OCI-LY1 (cell line): ENCODE data around the gene RABEPK.
"Not testable (repeated sequence)": the region's sequence is repeated elsewhere in the genome, so short reads cannot be mapped to it uniquely, and the experiment has no call there.

Experiments used
- H2AFZ ChIP-seq: fragments of 200-600 bp; sonication (generic), shearing (Covaris generic); 2 replicates; pipeline ENCODE4 v1.6.0; 2014; ENCODE audit warnings: antibody characterized with exemption, mild to moderate bottlenecking, low read length
- H3F3A ChIP-seq: fragments of 200-600 bp; sonication (generic), shearing (Covaris generic); 2 replicates; pipeline ENCODE4 v1.6.0; 2014; ENCODE audit warnings: mild to moderate bottlenecking, antibody characterized with exemption, low read length, moderate library complexity; ENCODE audit not compliant: insufficient read depth
- H3K27ac ChIP-seq: fragments of 200-600 bp; sonication (generic); 2 replicates; pipeline ENCODE4 v1.5.1; 2014; ENCODE audit warnings: low read length, mixed run types, mild to moderate bottlenecking, low read depth; ENCODE audit not compliant: poor library complexity, severe bottlenecking
- H3K27me3 ChIP-seq: fragments of 200-600 bp; sonication (generic); 2 replicates; pipeline ENCODE4 v1.6.0; 2014; ENCODE audit warnings: antibody characterized with exemption, mild to moderate bottlenecking, low read length, moderate library complexity; ENCODE audit not compliant: insufficient read depth
- H3K36me3 ChIP-seq: fragments of 200-600 bp; sonication (generic); 2 replicates; pipeline ENCODE4 v1.6.1; 2014; ENCODE audit warnings: mild to moderate bottlenecking, antibody characterized with exemption, low read length, moderate library complexity, mixed read lengths; ENCODE audit not compliant: insufficient read depth
- H3K4me1 ChIP-seq: fragments of 200-600 bp; sonication (generic); 2 replicates; pipeline ENCODE4 v1.5.1; 2014; ENCODE audit warnings: mild to moderate bottlenecking, low read length, moderate library complexity; ENCODE audit not compliant: insufficient read depth, severe bottlenecking
- H3K4me2 ChIP-seq: fragments of 200-600 bp; sonication (generic), shearing (Covaris generic); 2 replicates; pipeline ENCODE4 v1.6.1; 2014; ENCODE audit warnings: low read length
- H3K4me3 ChIP-seq: fragments of 200-600 bp; sonication (generic); 2 replicates; pipeline ENCODE4 v1.5.1; 2014; ENCODE audit warnings: low read length, low read depth, mild to moderate bottlenecking, mixed read lengths; ENCODE audit not compliant: poor library complexity, severe bottlenecking
- H3K79me2 ChIP-seq: fragments of 200-600 bp; shearing (Covaris generic); 2 replicates; pipeline ENCODE4 v1.6.1; 2016; ENCODE audit warnings: mixed run types, low read length, mixed read lengths; ENCODE audit not compliant: insufficient read depth
- H3K9ac ChIP-seq: fragments of 200-600 bp; sonication (generic), shearing (Covaris generic); 2 replicates; pipeline ENCODE4 v1.6.1; 2014; ENCODE audit warnings: mild to moderate bottlenecking, low read length, mixed read lengths
- H3K9me2 ChIP-seq: fragments of 200-600 bp; sonication (generic), shearing (Covaris generic); 2 replicates; pipeline ENCODE4 v1.6.1; 2014; ENCODE audit warnings: low read depth, mild to moderate bottlenecking, low read length, mixed read lengths
- H3K9me3 ChIP-seq: fragments of 200-600 bp; shearing (Covaris generic); 2 replicates; pipeline ENCODE4 v1.6.1; 2014; ENCODE audit warnings: low read length, mixed read lengths
- H4K20me1 ChIP-seq: fragments of 200-600 bp; sonication (generic), shearing (Covaris generic); 2 replicates; pipeline ENCODE4 v1.6.0; 2016; ENCODE audit warnings: mild to moderate bottlenecking, low read length; ENCODE audit not compliant: insufficient read depth
- CTCF ChIP-seq: fragments of 200-600 bp; sonication (generic), shearing (Covaris generic); IDR thresholded peaks from 2 replicates; pipeline ENCODE4 v1.5.1; 2017; ENCODE audit warnings: mild to moderate bottlenecking, antibody characterized with exemption, low read length, moderate library complexity, mixed read lengths
- EZH2 ChIP-seq: fragments of 200-600 bp; sonication (generic), shearing (Covaris generic); IDR thresholded peaks from 2 replicates; pipeline ENCODE4 v1.8.0; 2017; ENCODE audit warnings: borderline replicate concordance, mixed run types, mild to moderate bottlenecking, antibody characterized with exemption, low read length, moderate library complexity, mixed read lengths

RABEPK gene

GRCh38 chr9:125235804-125236519, 35.6 kb downstream of the RABEPK start:
- peaks cover 41% of the 10 kb centered on the region for H3F3A ChIP-seq
- no peaks in the 10 kb centered on the region for H4K20me1 ChIP-seq
- H3K36me3 ChIP-seq = peaks cover 71% of the 10 kb centered on the region
- H3K4me1 ChIP-seq = peaks cover 49% of the 10 kb centered on the region
- no peak overlapping the region for H3K9ac ChIP-seq
- H3K4me2 ChIP-seq = peak overlapping the region; percentile 85
- no peak overlapping the region for H2AFZ ChIP-seq
- H3K27me3 ChIP-seq = no peaks in the 10 kb centered on the region
- H3K9me3 ChIP-seq = no peaks in the 10 kb centered on the region
- no peaks in the 10 kb centered on the region for H3K9me2 ChIP-seq
- peak overlapping the region; percentile 95 for H3K4me3 ChIP-seq
- peaks cover 30% of the 10 kb centered on the region for H3K79me2 ChIP-seq
- TF ChIP-seq EZH2 (no peak), CTCF (no peak)
- H3K27ac ChIP-seq = no peak overlapping the region

GRCh38 chr9:125236520-125237159, 36.3 kb downstream of the RABEPK start:
- Histone ChIP-seq H3K36me3 (peaks cover 72% of the 10 kb centered on the region), H3K4me3 (peak overlapping the region; percentile 95), H3K4me1 (peaks cover 49% of the 10 kb centered on the region), H3F3A (peaks cover 41% of the 10 kb centered on the region), H3K4me2 (peak overlapping the region; percentile 85), H3K79me2 (peaks cover 31% of the 10 kb centered on the region)
- not testable (repeated sequence) for H3K9ac ChIP-seq, H3K9me2 ChIP-seq, H3K9me3 ChIP-seq, H3K27me3 ChIP-seq, H2AFZ ChIP-seq, H4K20me1 ChIP-seq, H3K27ac ChIP-seq

GRCh38 chr9:125238127-125238914, 38.0 kb downstream of the RABEPK start:
- Histone ChIP-seq H3K27me3 (no peaks in the 10 kb centered on the region), H3K27ac (no peak overlapping the region), H2AFZ (no peak overlapping the region), H3K4me1 (peaks cover 57% of the 10 kb centered on the region), H4K20me1 (no peaks in the 10 kb centered on the region), H3K79me2 (peaks cover 31% of the 10 kb centered on the region), H3K9me2 (no peaks in the 10 kb centered on the region), H3F3A (peaks cover 38% of the 10 kb centered on the region), H3K4me3 (peak overlapping the region; percentile 95), H3K9me3 (no peaks in the 10 kb centered on the region), H3K4me2 (peak overlapping the region; percentile 85), H3K36me3 (peaks cover 72% of the 10 kb centered on the region), H3K9ac (peak overlapping the region; percentile 96; the same call in 1 of the 2 replicates)
- no peak for TF ChIP-seq CTCF
- TF ChIP-seq EZH2 = no peak
